Psoas muscle (tissue), 8 donors: ENCODE data around the gene RINL. TPM values are rescaled to one million over a fixed set of nuclear protein-coding genes. Genes with fewer than 3 reads are reported as not detected.

Source experiments
- ATAC-seq, 4 donors: fragments of 200-7000 bp; cut with Tn5 transposase; one replicate each; pipeline ENCODE4 v1.9.1; 2020; ENCODE audit warnings: moderate library complexity in 3 of 4, mild to moderate bottlenecking in 2 of 4
- DNase-seq, 2 donors: peaks; one replicate each; pipeline ENCODE4 v3.0.0-alpha.2; 2020
- H3K27ac ChIP-seq: fragments of 200-600 bp; one replicate; pipeline ENCODE4 v1.8.0; 2022
- H3K27me3 ChIP-seq, 3 donors: fragments of 200-600 bp in 1 of 3; one replicate each; pipeline versions ENCODE4 v1.6.1 to v1.8.0; 2013 to 2022; ENCODE audit warnings: low read length in 2 of 3, mild to moderate bottlenecking in 2 of 3, moderate library complexity in 1 of 3; ENCODE audit not compliant: insufficient read depth in 3 of 3
- H3K36me3 ChIP-seq, 2 donors: fragments of 200-600 bp in 1 of 2; one replicate each; pipeline versions ENCODE4 v1.6.1 to v1.8.0; 2013 to 2022; ENCODE audit warnings: low read depth in 1 of 2, mild to moderate bottlenecking in 1 of 2, moderate library complexity in 1 of 2; ENCODE audit not compliant: insufficient read depth in 1 of 2
- H3K4me1 ChIP-seq: fragments of 200-600 bp; one replicate; pipeline ENCODE4 v1.8.0; 2022
- H3K4me3 ChIP-seq: fragments of 200-600 bp; one replicate; pipeline ENCODE4 v1.8.0; 2022; ENCODE audit warnings: mild to moderate bottlenecking
- H3K9me3 ChIP-seq: fragments of 200-600 bp; one replicate; pipeline ENCODE4 v1.8.0; 2022
- WGBS, 3 donors: extraction: QIAGEN DNeasy Blood & Tissue Kit; methylation state at CpG; one replicate each; pipeline versions ENCODE4 v1.1.6 to v1.1.7; 2013; 5-methylcytosine and 5-hydroxymethylcytosine counted together
- intact Hi-C, 2 donors: fragments of 100-400 bp; cut with DNase I; formaldehyde crosslinking; loops; one replicate each; pipeline versions ENCODE4 v1.11.0 to v1.14.2; 2022
- polyA plus RNA-seq, 3 donors: library from polyadenylated mRNA; stranded (reverse); fragments of 200-250 nt; gene quantifications; one replicate each; pipeline ENCODE4 v1.2.3, GENCODE V29; 2013
- total RNA-seq, 4 donors: library from RNA; stranded (reverse); fragmentation: NEBNext Ultra II Directional in 2 of 4; extraction: Animal tissue kit (Norgen Biotek cat#: 25700) in 2 of 4; gene quantifications; one replicate each; pipeline versions ENCODE4 v1.2.1 to v1.2.4, GENCODE V29; 2021 to 2023
- TF ChIP-seq, protein P1 (sequence below): fragments of 200-600 bp; IDR thresholded peaks from one replicate; pipeline ENCODE4 v1.8.0; 2022; ENCODE audit warnings: antibody characterized with exemption
- donor health status: healthy with polysubstance abuse.
- donor health status: DM: no; HTN: no; CAD: no; lungs with moderate emphysema.
- donor health status: Bipolar disorder and iron deficiency.
- donor health status: healthy.
- donor health status: DM: yes; HTN: yes; CAD: no.
- donor health status: DM: no; HTN: no; CAD: no.
- donor health status: DM: no; HTN: no; CAD: no.
- donor health status: DM: yes; HTN: yes; CAD: no.

RINL gene
- total and polyA plus RNA-seq, 7 donors = 1.5 to 4.8 (median 2.2) TPM

DNA sequence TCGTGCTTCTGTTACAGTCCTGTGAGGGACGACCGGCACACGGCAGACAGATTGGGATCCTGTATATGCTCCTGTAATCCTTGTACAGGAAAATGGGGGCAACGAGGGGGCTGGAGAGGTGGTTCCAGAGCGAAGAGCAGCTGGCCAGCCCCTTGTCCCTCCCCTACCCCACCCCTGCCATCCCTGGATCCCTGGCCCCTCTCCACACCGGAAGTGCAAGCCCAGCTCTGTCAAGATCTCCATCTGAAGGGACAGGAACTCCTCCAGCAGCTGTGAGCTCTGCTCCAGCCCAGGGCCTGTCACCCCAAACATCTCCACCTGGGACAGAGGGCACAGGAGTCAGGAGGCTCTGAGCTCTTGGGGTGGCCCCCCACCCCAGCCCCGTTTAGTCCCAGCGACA, 39.4 kb upstream of the RINL start:
- no peak overlapping the region for H3K4me3 ChIP-seq
- ATAC-seq = no peak
- H3K36me3 ChIP-seq = peaks cover 2 to 34% of the 10 kb centered on the region in 2 donors
- H3K27me3 ChIP-seq = no peaks in the 10 kb centered on the region
- intact Hi-C loops = no loop called here
- 72 to 80% (median 80%) methylated on average over 9 of the region's 9 CpGs for WGBS, 3 donors
- no peaks in the 10 kb centered on the region for H3K4me1 ChIP-seq
- H3K27ac ChIP-seq = no peak overlapping the region
- no peaks in the 10 kb centered on the region for H3K9me3 ChIP-seq
- TF ChIP-seq, protein P1, sequence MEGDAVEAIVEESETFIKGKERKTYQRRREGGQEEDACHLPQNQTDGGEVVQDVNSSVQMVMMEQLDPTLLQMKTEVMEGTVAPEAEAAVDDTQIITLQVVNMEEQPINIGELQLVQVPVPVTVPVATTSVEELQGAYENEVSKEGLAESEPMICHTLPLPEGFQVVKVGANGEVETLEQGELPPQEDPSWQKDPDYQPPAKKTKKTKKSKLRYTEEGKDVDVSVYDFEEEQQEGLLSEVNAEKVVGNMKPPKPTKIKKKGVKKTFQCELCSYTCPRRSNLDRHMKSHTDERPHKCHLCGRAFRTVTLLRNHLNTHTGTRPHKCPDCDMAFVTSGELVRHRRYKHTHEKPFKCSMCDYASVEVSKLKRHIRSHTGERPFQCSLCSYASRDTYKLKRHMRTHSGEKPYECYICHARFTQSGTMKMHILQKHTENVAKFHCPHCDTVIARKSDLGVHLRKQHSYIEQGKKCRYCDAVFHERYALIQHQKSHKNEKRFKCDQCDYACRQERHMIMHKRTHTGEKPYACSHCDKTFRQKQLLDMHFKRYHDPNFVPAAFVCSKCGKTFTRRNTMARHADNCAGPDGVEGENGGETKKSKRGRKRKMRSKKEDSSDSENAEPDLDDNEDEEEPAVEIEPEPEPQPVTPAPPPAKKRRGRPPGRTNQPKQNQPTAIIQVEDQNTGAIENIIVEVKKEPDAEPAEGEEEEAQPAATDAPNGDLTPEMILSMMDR = no peak
- DNase-seq = no peak

DNA sequence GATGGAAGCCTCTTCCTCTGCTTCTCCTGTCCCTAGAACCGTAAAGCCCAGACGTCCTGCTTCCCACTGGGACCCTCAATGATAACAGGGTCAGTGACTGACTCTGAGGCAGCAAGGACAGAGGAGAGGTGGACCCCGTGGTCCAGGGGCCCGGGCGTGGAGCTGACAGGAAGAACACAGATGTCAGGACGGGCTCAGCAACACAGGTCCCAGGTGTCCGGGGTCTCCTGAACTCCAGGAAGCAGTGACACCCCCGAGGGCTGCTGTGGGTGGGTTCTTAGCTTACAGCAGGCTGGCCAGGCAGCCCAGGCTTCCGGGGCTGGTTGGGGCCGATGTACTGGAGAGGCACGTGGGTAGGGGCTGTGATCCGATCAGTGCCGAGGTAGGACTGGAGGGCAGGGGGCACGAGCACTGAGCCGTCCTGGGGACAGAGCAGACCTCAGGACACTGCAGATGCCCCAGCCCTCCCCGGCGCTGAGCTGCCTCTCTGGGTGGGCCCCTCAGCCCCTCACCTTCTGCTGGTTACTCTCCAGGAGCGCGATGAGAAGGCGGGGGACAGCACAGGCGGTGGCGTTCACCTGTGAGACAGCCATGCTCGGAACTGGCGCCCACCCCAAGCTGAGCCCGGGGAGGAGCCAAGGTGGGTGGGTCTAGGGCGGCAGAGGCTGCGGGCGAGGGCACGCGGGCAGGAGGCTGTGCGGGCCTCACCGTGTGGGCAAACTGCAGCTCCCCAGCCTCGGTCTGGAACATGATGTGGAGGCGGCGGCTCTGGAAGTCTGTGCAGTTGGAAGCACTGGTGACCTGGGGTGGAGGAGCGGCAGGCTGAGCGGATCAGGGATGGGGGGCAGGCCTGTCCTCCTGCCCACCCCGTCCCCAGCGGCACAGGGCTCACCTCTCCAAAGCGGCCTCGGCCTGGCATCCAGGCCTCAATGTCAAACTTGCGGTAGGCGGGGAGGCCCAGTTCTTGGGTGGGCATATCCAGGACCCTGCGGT, 37.5 kb upstream of the RINL start:
- Histone ChIP-seq H3K9me3 (no peaks in the 10 kb centered on the region), H3K4me1 (no peaks in the 10 kb centered on the region), H3K27ac (no peak overlapping the region), H3K27me3 (no peaks in the 10 kb centered on the region), H3K36me3 (peaks cover 2 to 19% of the 10 kb centered on the region in 2 donors), H3K4me3 (no peak overlapping the region)
- 91 to 94% (median 93%) methylated on average over 42 to 44 of the region's 44 CpGs for WGBS, 3 donors
- DNase-seq (no peak), ATAC-seq (no peak)
- TF ChIP-seq, protein P1 = no peak
- intact Hi-C loops = no loop called here

DNA sequence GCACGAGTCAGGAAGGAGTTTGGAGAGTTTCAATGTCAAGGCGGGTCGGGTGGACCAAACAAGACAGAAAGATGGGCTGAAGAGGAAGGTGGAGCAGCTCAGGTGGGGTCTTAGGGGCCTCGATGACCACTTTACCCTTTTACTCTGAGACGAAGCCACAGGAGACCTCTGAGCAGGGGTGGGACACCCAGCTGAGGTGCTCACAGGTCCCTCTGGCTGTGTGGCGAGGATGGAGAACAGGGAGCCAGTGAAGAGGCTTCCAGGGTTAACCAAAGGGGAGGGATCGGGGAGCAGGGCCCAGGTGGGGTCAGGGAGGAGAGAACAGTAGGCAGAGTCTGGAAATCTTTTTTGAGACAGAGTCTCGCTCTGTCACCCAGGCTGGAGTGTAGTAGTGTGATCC, 35.9 kb upstream of the RINL start:
- ATAC-seq (no peak), DNase-seq (peak in 1 of 2 donors; percentile 14)
- Histone ChIP-seq H3K4me3 (no peak overlapping the region), H3K9me3 (no peaks in the 10 kb centered on the region), H3K27ac (no peak overlapping the region), H3K27me3 (no peaks in the 10 kb centered on the region), H3K4me1 (no peaks in the 10 kb centered on the region), H3K36me3 (peaks cover 2 to 17% of the 10 kb centered on the region in 2 donors)
- WGBS, 3 donors = 92 to 95% (median 94%) methylated on average over 8 of the region's 8 CpGs
- TF ChIP-seq, protein P1 = no peak
- intact Hi-C loops = no loop called here

DNA sequence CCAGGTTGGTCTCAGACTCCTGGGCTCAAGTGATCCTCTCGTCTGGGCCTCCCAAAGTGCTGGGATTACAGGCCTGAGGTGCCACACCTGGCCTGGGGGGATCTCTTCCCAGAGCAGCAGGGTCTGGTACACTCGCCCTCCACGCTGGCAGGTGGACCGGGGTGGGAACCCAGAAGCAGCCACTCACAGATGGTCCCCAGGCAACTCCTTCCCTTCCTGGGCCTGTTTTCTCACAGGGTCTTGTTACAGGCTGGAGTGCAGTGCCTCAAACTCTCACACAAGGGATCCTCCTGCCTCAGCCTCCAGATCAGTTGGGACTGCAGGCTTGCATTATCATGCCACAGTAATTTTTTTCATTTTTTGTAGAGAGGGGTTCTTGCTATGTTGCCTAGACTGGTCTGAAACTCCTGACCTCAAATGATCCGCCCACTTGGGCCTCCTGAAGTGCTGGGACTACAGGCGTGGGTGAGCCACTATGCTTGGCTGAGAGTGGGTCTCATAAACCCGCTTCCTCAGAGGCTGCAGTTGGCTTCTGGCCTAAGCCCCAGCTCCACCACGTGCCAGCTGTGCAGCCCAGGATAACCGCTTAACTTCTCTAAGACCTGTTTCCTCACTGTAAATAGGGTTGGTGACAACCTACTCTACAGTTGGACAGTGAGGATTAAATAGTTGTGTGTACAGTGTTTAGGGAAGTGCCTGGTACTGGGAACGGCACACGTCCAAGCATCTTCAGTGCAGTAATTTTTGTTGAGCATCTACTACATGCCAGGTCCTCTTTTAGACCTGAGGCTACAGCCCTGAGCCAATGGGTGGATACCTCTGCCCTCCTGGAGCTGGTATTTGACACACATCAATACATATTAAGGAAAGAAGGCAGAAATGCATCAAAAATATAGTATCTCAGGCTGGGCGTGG, 34.8 kb upstream of the RINL start:
- intact Hi-C loops = no loop called here
- H3K36me3 ChIP-seq = peaks cover 2 to 26% of the 10 kb centered on the region in 2 donors
- H3K4me3 ChIP-seq = no peak overlapping the region
- no peak overlapping the region for H3K27ac ChIP-seq
- DNase-seq (peak in 1 of 2 donors; percentile 26), ATAC-seq (no peak)
- 77 to 82% (median 78%) methylated on average over 12 of the region's 12 CpGs for WGBS, 3 donors
- H3K4me1 ChIP-seq = no peaks in the 10 kb centered on the region
- H3K9me3 ChIP-seq = no peaks in the 10 kb centered on the region
- TF ChIP-seq, protein P1 = no peak
- H3K27me3 ChIP-seq = no peaks in the 10 kb centered on the region
